Testis (tissue), 2 donors: Measurements from ENCODE around the gene RHOA.

Experiments used
- POLR2A ChIP-seq: fragments of 450-650 bp; IDR thresholded peaks from one replicate; pipeline ENCODE4 v1.6.1; 2017; ENCODE audit warnings: antibody characterized with exemption, mild to moderate bottlenecking, moderate library complexity
- TF ChIP-seq, protein P1 (sequence below), 3 experiments: fragments of 450-650 bp in 2 of 3; fragments of 200-600 bp in 1 of 3; sonication (generic) in 1 of 3; IDR thresholded peaks; one replicate each; pipeline ENCODE4 v1.5.1; 2016 to 2019; ENCODE audit warnings: antibody characterized with exemption in 3 of 3, mild to moderate bottlenecking in 2 of 3, moderate library complexity in 1 of 3

DNA sequence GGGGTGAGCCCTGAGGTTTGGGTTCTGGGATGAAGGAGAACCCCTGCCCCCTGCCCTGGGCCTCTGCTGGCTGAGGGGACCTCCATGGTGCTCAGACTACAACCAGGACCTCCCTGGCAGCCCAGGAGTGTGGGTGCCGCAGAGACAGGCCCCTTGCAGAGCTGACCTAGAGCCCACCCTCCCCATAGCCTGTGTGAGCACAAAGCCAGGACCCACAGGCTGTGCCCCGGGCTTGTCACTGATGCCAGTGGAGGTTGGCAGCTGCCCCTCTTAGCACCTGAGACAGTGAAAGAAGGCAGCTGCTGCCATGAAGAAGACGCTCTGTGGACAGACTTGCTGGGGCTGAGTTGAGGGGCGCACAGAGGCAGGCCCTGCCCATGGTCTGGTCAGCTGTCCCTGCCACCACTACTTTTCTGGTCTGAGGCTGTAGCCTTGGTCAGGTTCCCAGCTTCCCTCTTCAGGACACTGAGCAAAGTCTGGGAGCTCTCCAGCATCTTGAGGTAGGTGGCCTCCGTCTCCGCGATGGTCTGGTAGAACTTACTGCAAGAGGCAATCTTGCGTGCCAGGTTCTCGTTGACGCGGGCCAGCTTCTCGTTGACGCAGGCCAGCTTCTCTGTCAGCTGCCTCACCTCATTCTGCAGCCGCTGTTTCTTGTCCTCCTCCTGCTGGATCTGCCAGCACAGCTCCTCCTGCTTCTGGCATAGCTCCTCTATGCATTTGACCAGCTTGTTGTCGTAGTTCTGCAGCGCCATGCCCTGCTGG, 94.9 kb downstream of the RHOA start:
- TF ChIP-seq, protein P1, sequence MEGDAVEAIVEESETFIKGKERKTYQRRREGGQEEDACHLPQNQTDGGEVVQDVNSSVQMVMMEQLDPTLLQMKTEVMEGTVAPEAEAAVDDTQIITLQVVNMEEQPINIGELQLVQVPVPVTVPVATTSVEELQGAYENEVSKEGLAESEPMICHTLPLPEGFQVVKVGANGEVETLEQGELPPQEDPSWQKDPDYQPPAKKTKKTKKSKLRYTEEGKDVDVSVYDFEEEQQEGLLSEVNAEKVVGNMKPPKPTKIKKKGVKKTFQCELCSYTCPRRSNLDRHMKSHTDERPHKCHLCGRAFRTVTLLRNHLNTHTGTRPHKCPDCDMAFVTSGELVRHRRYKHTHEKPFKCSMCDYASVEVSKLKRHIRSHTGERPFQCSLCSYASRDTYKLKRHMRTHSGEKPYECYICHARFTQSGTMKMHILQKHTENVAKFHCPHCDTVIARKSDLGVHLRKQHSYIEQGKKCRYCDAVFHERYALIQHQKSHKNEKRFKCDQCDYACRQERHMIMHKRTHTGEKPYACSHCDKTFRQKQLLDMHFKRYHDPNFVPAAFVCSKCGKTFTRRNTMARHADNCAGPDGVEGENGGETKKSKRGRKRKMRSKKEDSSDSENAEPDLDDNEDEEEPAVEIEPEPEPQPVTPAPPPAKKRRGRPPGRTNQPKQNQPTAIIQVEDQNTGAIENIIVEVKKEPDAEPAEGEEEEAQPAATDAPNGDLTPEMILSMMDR (IDR thresholded peaks at IDR 0.05): no peak
- no peak for TF ChIP-seq POLR2A
